Common myeloid progenitor, CD34-positive (primary cell): ENCODE results near the gene C1orf105. TPM values are rescaled to one million over a fixed set of nuclear protein-coding genes. Genes with fewer than 3 reads are reported as not detected.
A peak's percentile ranks its signal among the peaks of the same experiment; 100 is the strongest.
"Not testable (repeated sequence)": the region's sequence is repeated elsewhere in the genome, so short reads cannot be mapped to it uniquely, and the experiment has no call there.

Experiments
- CTCF ChIA-PET: fragments of 350-600 bp; sonication (Branson Sonifier 250); formaldehyde crosslinking; loops from one replicate; lab custom pipeline; 2021; ENCODE audit warnings: antibody characterized with exemption; lab: Charles Lee
- POLR2A ChIA-PET: fragments of 350-600 bp; sonication (Branson Sonifier 250); formaldehyde crosslinking; loops from one replicate; lab custom pipeline; 2021; ENCODE audit warnings: antibody characterized with exemption; lab: Charles Lee
- DNase-seq, 3 donors: peaks; one replicate each; pipeline versions ENCODE4 v3.0.0 to v3.0.0-alpha.2; 2013
- H3K27ac ChIP-seq, 2 experiments: 1 replicate in 1 of 2; 2 replicates in 1 of 2; pipeline ENCODE4 v1.7.0; 2013; ENCODE audit warnings: inconsistent platforms in 2 of 2, low read length in 2 of 2, mild to moderate bottlenecking in 2 of 2, low read depth in 1 of 2, moderate library complexity in 1 of 2; ENCODE audit not compliant: severe bottlenecking in 2 of 2, insufficient read depth in 1 of 2, poor library complexity in 1 of 2
- H3K27me3 ChIP-seq, 5 experiments: replicated peaks in 2 of 5; 1 replicate in 3 of 5; 2 replicates in 2 of 5; pipeline versions ENCODE4 v1.6.1 to v1.7.0; 2013; ENCODE audit warnings: low read length in 4 of 5, mild to moderate bottlenecking in 2 of 5, moderate library complexity in 2 of 5, inconsistent platforms in 1 of 5; ENCODE audit not compliant: insufficient read depth in 5 of 5, control insufficient read depth in 4 of 5
- H3K36me3 ChIP-seq, 4 experiments: 1 replicate in 2 of 4; 2 replicates in 2 of 4; pipeline versions ENCODE4 v1.6.1 to v1.7.0; 2013; ENCODE audit warnings: low read length in 3 of 4, control low read depth in 1 of 4, mild to moderate bottlenecking in 1 of 4; ENCODE audit not compliant: control insufficient read depth in 4 of 4, insufficient read depth in 4 of 4
- H3K4me1 ChIP-seq, 4 experiments: 1 replicate in 3 of 4; 2 replicates in 1 of 4; pipeline versions ENCODE4 v1.6.1 to v1.7.1; 2013; ENCODE audit warnings: low read length in 3 of 4, mild to moderate bottlenecking in 3 of 4, control low read depth in 1 of 4, inconsistent platforms in 1 of 4, moderate library complexity in 1 of 4; ENCODE audit not compliant: control insufficient read depth in 4 of 4, insufficient read depth in 4 of 4; ENCODE audit errors: control extremely low read depth in 1 of 4
- H3K4me3 ChIP-seq, 7 experiments: 1 replicate in 4 of 7; 2 replicates in 3 of 7; pipeline versions ENCODE4 v1.5.1 to v1.7.0; 2013; ENCODE audit warnings: mild to moderate bottlenecking in 7 of 7, low read length in 6 of 7, moderate library complexity in 6 of 7, inconsistent platforms in 2 of 7, low read depth in 2 of 7, control low read depth in 1 of 7; ENCODE audit not compliant: insufficient read depth in 4 of 7, control insufficient read depth in 1 of 7; ENCODE audit errors: extremely low read depth in 1 of 7
- H3K9me3 ChIP-seq, 5 experiments: 1 replicate in 4 of 5; 2 replicates in 1 of 5; pipeline versions ENCODE4 v1.6.1 to v1.7.1; 2013; ENCODE audit warnings: low read length in 4 of 5, mild to moderate bottlenecking in 2 of 5, inconsistent platforms in 1 of 5, low read depth in 1 of 5, moderate library complexity in 1 of 5; ENCODE audit not compliant: control insufficient read depth in 4 of 5, insufficient read depth in 2 of 5; ENCODE audit errors: control extremely low read depth in 1 of 5
- WGBS: methylation state at CpG from one replicate; pipeline ENCODE4 v1.1.5; 2013; ENCODE audit not compliant: insufficient coverage; 5-methylcytosine and 5-hydroxymethylcytosine counted together
- polyA plus RNA-seq: library from polyadenylated mRNA; unstranded; fragments of 120-200 nt; gene quantifications from one replicate; pipeline ENCODE4 v1.2.1, GENCODE V29; 2013

The C1orf105 gene, protein sequence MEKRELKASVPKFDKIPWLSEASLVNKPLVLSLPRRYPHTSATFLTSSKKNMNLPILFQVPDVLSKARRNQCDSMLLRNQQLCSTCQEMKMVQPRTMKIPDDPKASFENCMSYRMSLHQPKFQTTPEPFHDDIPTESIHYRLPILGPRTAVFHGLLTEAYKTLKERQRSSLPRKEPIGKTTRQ
- polyA plus RNA-seq, result not detected

DNA sequence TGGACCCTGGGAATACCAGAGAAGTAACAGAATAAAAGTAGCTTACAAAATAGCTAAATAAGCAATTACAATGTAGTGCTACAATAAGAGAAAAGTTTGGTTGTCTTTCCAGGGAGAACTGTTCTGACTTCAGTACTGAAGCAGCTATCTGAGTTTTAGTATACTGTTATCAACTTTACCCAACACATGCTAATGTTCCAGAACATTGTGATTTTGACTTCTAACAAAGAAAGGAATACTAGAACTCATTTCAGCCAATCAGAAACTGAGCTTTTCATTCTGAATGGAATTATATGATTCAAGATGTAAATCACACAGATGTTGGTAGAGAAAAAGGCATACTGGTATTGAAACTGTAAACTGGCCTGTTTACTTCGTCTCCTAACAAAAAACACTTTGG lies at the start of gene C1orf105:
C1orf105 (plus strand) TSS at position 301 of the 400 bp plus-strand sequence. CDS start 201 bp downstream, outside the sequence.
- ChIA-PET CTCF (interaction anchor here (1.0 kb wide), 1 partner anchor 9 kb away, joined by 3 read pairs; no protein-coding TSS in a partner anchor), POLR2A (no interaction called here)
- no peaks in the 10 kb centered on the region for H3K9me3 ChIP-seq
- H3K36me3 ChIP-seq, result no peaks in the 10 kb centered on the region
- H3K4me1 ChIP-seq, result no peaks in the 10 kb centered on the region
- WGBS, result no CpG with 5 or more reads among the region's 1 CpG
- DNase-seq, result no peak
- no peak within 1 kb of the TSS for H3K4me3 ChIP-seq
- H3K27me3 ChIP-seq, result no peaks in the 10 kb centered on the region
- H3K27ac ChIP-seq, result no peak within 1 kb of the TSS

DNA sequence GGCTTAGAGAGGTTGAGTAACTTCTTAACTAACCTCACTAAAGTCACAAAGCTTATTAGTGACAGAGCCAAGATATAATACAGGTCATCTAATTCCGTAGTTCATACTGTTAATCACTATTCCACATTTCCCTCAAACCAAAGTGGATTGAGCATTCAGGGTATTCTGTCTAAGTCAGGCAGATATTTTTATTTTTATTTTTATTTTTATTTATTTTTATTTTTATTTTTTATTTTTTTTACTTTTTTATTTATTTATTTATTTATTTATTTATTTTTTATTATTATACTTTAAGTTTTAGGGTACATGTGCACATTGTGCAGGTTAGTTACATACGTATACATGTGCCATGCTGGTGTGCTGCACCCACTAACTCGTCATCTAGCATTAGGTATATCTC lies 48.8 kb upstream of the C1orf105 start:
- DNase-seq, H3K27ac ChIP-seq, CTCF ChIA-PET, H3K36me3 ChIP-seq, H3K4me3 ChIP-seq, POLR2A ChIA-PET, H3K4me1 ChIP-seq, H3K27me3 ChIP-seq: not testable (repeated sequence)
- peaks cover 0 to 22% (median 3%) of the 10 kb centered on the region in 5 experiments for H3K9me3 ChIP-seq
- WGBS, result no CpG with 5 or more reads among the region's 3 CpGs

DNA sequence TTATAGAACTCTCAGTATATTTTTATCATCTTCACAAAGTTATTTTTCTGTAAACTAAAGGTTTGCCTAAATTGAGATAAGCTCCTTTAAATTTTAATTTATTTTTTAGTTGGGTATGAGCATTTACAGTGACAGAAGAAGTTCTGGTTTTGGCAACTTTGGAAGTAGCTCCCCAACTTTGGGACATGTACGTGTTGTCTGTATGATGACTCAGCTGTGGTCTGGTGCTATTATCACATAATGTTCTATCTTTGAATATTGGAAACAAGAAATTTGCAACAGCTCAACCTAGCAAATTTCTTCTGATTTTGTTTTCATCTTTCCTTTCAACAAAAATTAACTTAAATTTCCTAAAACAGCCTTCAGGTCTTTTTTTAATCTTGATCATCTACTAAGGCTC lies 46.6 kb upstream of the C1orf105 start:
- ChIA-PET CTCF (interaction anchor here (1.1 kb wide), 1 partner anchor 13 kb away, joined by 3 read pairs; no protein-coding TSS in a partner anchor), POLR2A (interaction anchor here (0.6 to 0.7 kb wide), 2 partner anchors 21 to 159 kb away, joined by 3 read pairs; partner anchors contain the start of gene SUCO)
- no peak overlapping the region for H3K4me3 ChIP-seq
- peaks cover 0 to 7% (median 4%) of the 10 kb centered on the region in 4 experiments for H3K4me1 ChIP-seq
- H3K27me3 ChIP-seq, result no peaks in the 10 kb centered on the region
- no CpG with 5 or more reads among the region's 1 CpG for WGBS
- H3K9me3 ChIP-seq, result peaks cover 0 to 8% (median 0%) of the 10 kb centered on the region in 5 experiments
- no peak overlapping the region for H3K27ac ChIP-seq
- no peaks in the 10 kb centered on the region for H3K36me3 ChIP-seq
- peak in 2 of 3 donors; percentile 28 to 44 for DNase-seq

DNA sequence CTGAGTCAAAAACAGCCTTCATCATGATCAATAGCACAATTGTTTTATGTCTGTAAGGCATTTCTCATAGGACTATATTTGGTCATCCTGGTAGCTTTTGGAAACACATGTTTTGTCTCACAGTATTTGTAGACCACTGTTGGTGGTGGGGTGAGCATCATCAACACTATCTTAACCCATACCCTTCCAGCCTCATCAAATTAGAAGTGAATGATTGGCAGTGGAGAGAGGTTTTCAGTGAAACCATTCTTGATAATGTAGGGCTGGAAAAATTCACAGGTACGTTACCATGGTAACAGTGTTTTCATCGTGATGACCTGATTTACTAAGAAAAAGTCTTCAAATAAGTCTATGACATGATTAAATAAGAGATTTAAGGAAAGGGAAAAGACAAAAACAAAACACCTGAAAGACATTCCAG lies 45.3 kb upstream of the C1orf105 start:
- DNase-seq, result no peak
- peaks cover under 1 to 9% (median 7%) of the 10 kb centered on the region in 4 experiments for H3K4me1 ChIP-seq
- H3K9me3 ChIP-seq, result no peaks in the 10 kb centered on the region
- no peak overlapping the region for H3K4me3 ChIP-seq
- no peaks in the 10 kb centered on the region for H3K36me3 ChIP-seq
- no CpG with 5 or more reads among the region's 2 CpGs for WGBS
- H3K27me3 ChIP-seq, result no peaks in the 10 kb centered on the region
- ChIA-PET CTCF (no interaction called here), POLR2A (no interaction called here)
- H3K27ac ChIP-seq, result no peak overlapping the region

DNA sequence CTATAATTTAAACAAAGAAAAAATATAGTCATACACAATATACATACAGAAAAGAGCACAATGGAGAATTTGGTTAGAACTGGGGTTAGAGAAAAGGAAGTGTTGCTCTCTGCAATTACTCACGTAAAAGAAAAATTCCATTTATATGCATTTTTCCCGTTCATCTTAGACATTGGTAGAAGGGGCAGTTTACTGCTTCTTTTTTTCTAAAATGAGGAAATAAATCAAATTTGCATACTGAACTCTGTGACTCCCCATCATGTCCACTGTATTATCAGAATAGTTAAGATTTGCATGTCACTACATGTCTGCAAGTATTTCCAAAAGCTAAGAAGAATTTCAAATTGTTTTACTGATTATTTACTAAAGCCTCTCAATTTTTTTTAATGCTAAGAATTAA lies 44.1 kb upstream of the C1orf105 start:
- peaks cover 8 to 19% (median 14%) of the 10 kb centered on the region in 4 experiments for H3K4me1 ChIP-seq
- DNase-seq, result peak in 1 of 3 donors; percentile 15
- no peaks in the 10 kb centered on the region for H3K27me3 ChIP-seq
- ChIA-PET POLR2A (no interaction called here), CTCF (no interaction called here)
- H3K9me3 ChIP-seq, result no peaks in the 10 kb centered on the region
- no CpG with 5 or more reads among the region's 2 CpGs for WGBS
- no peaks in the 10 kb centered on the region for H3K36me3 ChIP-seq
- peak overlapping the region in 1 of 7 experiments; percentile 7 for H3K4me3 ChIP-seq
- no peak overlapping the region for H3K27ac ChIP-seq

DNA sequence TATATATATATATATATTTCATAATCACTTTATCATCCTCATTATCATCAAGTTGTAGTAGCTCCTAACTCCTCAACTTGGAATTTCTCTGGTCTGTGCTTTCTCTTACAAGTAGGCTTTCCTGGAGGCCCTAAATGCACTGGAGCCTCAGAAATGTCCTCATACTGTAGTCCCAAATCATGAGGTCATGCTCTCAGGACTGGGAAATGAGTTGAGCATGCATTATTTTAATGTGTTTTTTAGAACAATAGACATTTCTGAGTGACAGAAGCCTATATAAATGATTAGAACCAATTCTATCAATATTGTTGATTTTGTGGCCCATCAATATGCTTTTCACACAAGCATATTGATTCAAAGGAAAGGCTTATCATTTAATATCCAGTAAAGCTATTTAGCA lies 42.9 kb upstream of the C1orf105 start:
- Histone ChIP-seq H3K27ac (no peak overlapping the region), H3K9me3 (no peaks in the 10 kb centered on the region), H3K27me3 (no peaks in the 10 kb centered on the region), H3K4me1 (peaks cover 10 to 21% (median 14%) of the 10 kb centered on the region in 4 experiments), H3K36me3 (no peaks in the 10 kb centered on the region), H3K4me3 (no peak overlapping the region)
- CTCF ChIA-PET, result no interaction called here
- POLR2A ChIA-PET, result no interaction called here
- DNase-seq, result no peak

DNA sequence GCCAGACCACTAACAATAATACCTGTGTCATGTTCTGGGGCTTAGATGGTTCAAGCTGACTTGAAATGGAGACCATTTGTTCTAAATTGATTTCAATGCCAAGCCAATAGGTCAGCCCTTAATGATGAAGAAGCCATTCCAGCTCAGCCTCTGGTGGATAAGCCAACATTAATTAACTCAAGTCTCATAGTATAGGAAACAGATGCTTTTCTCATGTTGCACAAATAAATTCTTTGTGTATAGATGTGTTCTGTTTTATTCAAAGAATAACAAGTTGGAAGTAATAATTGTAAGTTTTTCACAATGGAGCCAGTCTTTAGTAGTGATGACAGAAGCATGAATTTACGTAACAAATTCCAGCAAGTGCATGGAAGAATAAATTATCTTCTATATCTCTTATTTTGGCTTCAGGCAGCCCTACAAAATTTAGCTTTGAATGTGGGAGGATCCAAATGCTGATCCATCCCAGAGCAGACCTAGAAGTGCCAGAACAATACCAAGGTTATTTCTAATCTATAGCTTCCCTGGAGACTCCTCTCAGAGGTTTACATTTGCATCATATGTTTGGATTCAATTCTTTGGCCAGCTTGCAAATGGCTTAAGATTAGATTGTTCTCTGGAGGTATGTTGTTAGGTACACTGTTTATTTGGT lies 42.2 kb upstream of the C1orf105 start:
- Histone ChIP-seq H3K27ac (no peak overlapping the region), H3K4me1 (peaks cover 10 to 23% (median 17%) of the 10 kb centered on the region in 4 experiments), H3K27me3 (no peaks in the 10 kb centered on the region), H3K9me3 (no peaks in the 10 kb centered on the region), H3K4me3 (no peak overlapping the region), H3K36me3 (no peaks in the 10 kb centered on the region)
- DNase-seq, result no peak
- ChIA-PET CTCF (interaction anchor here (1.9 kb wide), 1 partner anchor 20 kb away, joined by 4 read pairs; no protein-coding TSS in a partner anchor), POLR2A (no interaction called here)
- no CpG with 5 or more reads among the region's 1 CpG for WGBS
